ENCODE results near the gene COMTD1. TPM values are rescaled to one million over a fixed set of nuclear protein-coding genes. Genes with fewer than 3 reads are reported as not detected.

The COMTD1 gene
- total and polyA plus RNA-seq, 2 donors (not counting 3 experiments of a cell fraction or from before 2014, with no cell fraction given): 18.4 to 18.6 TPM

- POLR2A ChIA-PET: interaction anchor here (0.6 to 2.6 kb wide), 6 partner anchors 14 to 32 kb away, joined by 3 to 23 read pairs (median 5); no protein-coding TSS in a partner anchor
- FAIRE-seq: peak; percentile 81
Observed at GRCh38 chr10:75211007-75211691, 24.6 kb downstream of the COMTD1 start.

More at GRCh38 chr10:75211007-75211691, 24.6 kb downstream of the COMTD1 start:
- H3K79me2 ChIP-seq (ENCODE audit: control insufficient read depth, insufficient read depth, low read length): peaks cover 51% of the 10 kb centered on the region
- peaks cover 21% of the 10 kb centered on the region for H3K4me1 ChIP-seq (ENCODE audit: control insufficient read depth, extremely low read depth, insufficient read depth, low read length)
- no peaks in the 10 kb centered on the region for H3K27me3 ChIP-seq (ENCODE audit: control insufficient read depth in 2 of 2, insufficient read depth in 2 of 2, low read length in 2 of 2)
- peak overlapping the region; percentile 63 to 99 (median 96) for H3K4me3 ChIP-seq (replicated peaks in 1 of 3; ENCODE audit: insufficient read depth in 1 of 3, low read depth in 1 of 3, low read length in 3 of 3)
- peak overlapping the region; percentile 67 for H2AFZ ChIP-seq (ENCODE audit: low read depth, low read length)
- TSS peak; percentile 49 for BruUV-seq (replicated peaks)
- H3K4me2 ChIP-seq (ENCODE audit: insufficient read depth, low read length): peak overlapping the region; percentile 99
- dilution Hi-C loops (cut with MboI; ENCODE audit: extremely low pct_ligation_motif_present, low sequenced_read_pairs): no loop called here
- no peaks in the 10 kb centered on the region for H3K9me3 ChIP-seq (replicated peaks; ENCODE audit: control insufficient read depth, insufficient read depth, low read length)
- H3K27ac ChIP-seq (ENCODE audit: insufficient read depth, low read depth, low read length): peak overlapping the region; percentile 94
- no peaks in the 10 kb centered on the region for H3K9me1 ChIP-seq (replicated peaks; ENCODE audit: control insufficient read depth, extremely low read depth, insufficient read depth, low read length)
- H3K36me3 ChIP-seq (ENCODE audit: control insufficient read depth in 2 of 2, extremely low read depth in 1 of 2, insufficient read depth in 2 of 2, low read length in 2 of 2): peaks cover 6 to 25% of the 10 kb centered on the region in 2 experiments
- peak; percentile 71 for DNase-seq (ENCODE audit: low read depth, low spot score)
- TF ChIP-seq POLR2AphosphoS5 (IDR thresholded peaks at IDR 0.05; ENCODE audit: insufficient read depth, low read depth, low read length) (no peak), MYC (IDR thresholded peaks at IDR 0.05; ENCODE audit: low read depth, low read length) (no peak), JUN (IDR thresholded peaks at IDR 0.05; ENCODE audit: borderline replicate concordance, insufficient read depth, insufficient read length, low read depth) (no peak), CTCF (IDR thresholded peaks at IDR 0.05; ENCODE audit: extremely low read depth in 1 of 2, insufficient read depth in 1 of 2, low read depth in 1 of 2, low read length in 2 of 2) (no peak), FOS (IDR thresholded peaks at IDR 0.05; ENCODE audit: borderline replicate concordance, insufficient read depth, low read length) (no peak), MAX (IDR thresholded peaks at IDR 0.05; ENCODE audit: insufficient read depth, insufficient read length) (no peak), EZH2 (IDR thresholded peaks at IDR 0.05; ENCODE audit: borderline replicate concordance, low read depth, low read length, severe bottlenecking) (no peak), POLR2A (IDR thresholded peaks at IDR 0.05; ENCODE audit: low read depth, low read length) (no peak), GATA2 (IDR thresholded peaks at IDR 0.05; ENCODE audit: insufficient read depth, insufficient read length, low read depth, low read length) (no peak)
- CTCF ChIA-PET: interaction anchor here (0.6 to 4.2 kb wide), 9 partner anchors 11 to 189 kb away, joined by 3 to 30 read pairs (median 11); partner anchors contain the start of gene COMTD1
- H3K9ac ChIP-seq (replicated peaks; ENCODE audit: extremely low read depth, insufficient read depth, low read length): peak overlapping the region; percentile 100
- intact Hi-C loops (cut with micrococcal nuclease): loop anchor here (2.0 kb wide), 1 partner anchor 22 kb away; no protein-coding TSS in a partner anchor
- peaks cover 3% of the 10 kb centered on the region for H4K20me1 ChIP-seq (replicated peaks; ENCODE audit: control insufficient read depth, extremely low read depth, insufficient read depth, low read length)
